NOMO-1 (cell line): ENCODE measurements around the gene HDAC9.

Experiments
- DNase-seq, 2 experiments: peaks; one replicate each; lab custom pipeline; 2025; ENCODE audit not compliant: unreplicated experiment in 2 of 2; lab: John Stamatoyannopoulos, UW

HDAC9 gene

DNA sequence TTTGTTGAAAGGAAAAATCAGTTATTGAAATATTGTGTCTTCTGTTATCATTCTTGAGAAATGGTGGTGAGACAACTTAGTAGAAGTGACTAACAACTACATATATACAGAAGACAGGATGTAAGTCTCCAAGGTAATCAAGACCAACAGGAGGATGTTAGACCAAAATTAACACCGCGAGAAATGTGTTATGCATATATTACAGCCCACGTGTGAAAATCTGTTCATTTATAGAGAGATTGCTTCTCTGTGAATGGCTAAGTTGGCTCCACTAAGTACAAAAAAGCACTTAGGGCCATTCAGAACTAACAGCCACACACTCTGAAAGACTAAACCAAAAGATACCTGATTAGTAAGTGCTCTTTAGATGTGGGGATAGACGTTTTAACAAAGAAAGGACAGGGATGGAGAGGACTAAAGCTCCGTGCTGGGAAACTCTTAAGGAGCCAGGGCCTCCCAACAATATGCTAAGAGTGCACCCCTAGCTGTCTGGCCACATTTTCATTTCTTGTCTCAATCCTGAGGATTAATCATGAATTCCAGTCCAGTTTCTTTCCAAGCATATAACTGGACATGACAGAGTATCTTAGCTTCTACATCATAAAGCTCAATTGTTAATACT lies 26.5 kb downstream of the HDAC9 start:
- no peak for DNase-seq

DNA sequence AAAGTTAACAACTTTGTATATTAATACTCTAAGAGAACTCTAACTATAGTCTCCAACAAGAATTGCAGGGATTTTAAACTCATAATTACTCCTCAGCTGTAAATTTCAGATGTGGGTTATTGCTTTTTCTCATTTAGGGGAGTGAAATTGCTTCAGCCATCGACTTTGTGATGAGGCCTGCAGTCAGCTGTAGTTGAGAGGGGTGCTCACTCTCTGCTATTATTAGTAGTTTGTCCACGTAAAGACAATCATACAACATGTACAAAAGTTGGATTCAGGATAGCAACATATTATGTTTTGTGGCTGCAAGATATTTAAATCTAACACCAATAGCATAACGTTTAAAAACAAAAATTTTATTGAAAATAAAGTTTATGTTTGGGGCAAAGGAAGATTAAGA lies 28.7 kb downstream of the HDAC9 start:
- DNase-seq: no peak

DNA sequence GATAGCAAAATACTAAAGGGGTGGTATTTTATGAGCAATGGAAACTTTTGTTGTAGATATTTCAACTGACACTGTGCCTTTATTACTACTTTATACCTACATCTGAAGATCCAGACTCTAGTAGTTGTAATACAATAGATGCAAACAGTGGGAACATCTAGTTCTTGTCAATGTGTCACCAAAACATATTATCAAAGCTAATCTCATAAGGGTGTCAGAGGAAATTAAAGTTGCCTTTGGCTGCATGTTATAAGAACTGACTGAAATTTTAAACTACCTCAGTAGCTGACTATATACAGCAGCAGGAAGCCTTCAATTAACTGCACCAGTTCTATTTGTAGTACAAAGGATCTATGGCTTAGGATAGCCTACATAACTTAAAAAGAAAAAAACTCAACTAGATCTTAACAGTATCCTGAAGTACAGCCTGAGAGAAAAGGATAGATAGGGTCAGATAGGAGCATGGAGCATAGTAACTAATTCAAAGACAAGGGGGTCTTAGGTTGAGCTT lies 30.9 kb downstream of the HDAC9 start:
- no peak for DNase-seq

DNA sequence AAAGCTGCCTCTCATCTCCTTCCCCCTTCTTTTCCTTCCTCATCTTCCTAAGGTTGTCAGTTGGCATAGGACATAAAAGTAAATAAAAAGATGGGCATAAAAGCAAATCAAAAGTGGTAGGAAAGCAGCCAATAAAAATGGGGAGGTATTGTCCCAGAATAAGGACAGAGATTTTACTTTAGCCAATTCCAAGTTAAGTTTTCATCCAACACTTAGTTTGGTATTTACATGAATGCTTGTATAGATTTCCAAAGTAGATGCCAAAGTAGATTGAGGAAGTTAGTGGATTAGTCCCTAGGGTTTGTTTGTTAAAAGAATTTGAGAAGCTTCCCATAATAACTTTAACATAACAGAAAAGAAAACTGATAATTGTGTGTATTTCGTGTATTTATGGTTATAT lies 33.7 kb downstream of the HDAC9 start:
- DNase-seq: no peak

- DNase-seq: no peak
These were observed 35.0 kb downstream of the HDAC9 start for GRCh38 chr7:18530224-18531179.

GRCh38 chr7:18531539-18531938 lies 36.0 kb downstream of the HDAC9 start:
- no peak for DNase-seq

DNA sequence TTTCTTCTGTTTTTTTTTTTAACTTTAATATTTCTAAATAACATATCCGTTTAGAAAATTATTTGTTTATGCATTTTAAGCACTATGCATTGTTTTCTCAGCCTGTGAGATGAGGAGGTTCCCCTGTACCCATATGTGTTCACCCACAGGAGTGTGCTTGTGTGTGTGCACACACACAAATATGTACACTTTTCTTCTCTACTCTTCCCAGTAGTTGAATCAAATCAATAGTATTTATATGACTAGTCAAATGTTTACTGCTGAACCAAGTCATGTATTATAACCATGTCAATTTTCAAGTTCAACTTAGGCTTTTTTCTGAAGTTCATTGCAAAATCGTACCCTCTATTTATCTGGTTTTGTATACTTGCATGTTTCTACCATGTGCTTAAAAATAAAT lies 37.3 kb downstream of the HDAC9 start:
- no peak for DNase-seq

- DNase-seq: no peak
These were observed 38.9 kb downstream of the HDAC9 start for GRCh38 chr7:18534481-18534880.

DNA sequence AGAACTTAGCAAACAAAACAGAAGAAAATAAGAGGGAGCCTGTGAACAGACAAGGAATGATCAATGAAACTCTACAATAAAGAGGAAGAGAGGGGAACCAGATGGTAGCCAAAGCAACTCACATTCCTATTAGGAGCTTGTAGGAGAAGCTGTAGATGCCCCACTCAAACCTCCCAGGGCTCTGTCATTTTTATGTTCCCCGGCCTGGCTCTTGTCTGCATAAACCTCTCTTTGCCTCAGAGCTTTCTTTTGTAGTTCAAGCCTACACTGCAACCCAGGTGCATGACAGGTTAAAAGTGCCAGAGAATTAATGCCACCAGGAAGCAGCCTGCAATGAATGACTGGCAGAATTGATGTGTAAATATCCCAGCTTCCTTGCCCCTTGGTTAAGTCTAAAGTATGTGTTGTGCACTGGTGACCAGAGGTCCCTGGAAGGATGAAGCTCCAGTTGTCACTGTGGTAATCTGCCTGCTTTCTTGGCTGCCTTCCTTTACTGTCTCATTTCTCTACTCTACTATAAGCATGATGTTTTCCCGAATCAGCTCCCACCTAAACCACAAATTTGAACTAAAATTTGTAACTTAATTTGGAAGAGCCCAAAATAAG lies 40.4 kb downstream of the HDAC9 start:
- DNase-seq: no peak

DNA sequence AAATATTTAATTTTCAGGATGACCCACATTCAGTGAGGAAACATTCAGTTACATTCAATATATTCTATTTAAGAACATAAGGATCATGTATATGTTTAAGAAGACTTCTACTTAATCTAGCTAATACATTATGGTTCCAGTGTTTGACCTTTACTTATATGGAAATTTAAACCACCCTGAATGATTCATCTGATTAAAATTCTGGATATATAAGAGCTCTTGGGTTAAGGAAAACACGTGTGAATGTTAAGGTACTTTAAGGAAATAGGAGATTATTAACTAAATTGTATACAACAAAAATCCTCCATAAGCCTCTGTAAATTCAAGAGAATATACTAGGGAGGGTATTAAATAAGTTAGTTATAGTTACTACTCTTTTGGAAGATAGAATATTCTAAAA lies 40.9 kb downstream of the HDAC9 start:
- no peak for DNase-seq

- no peak for DNase-seq
These were observed 43.2 kb downstream of the HDAC9 start for GRCh38 chr7:18538554-18539250.

DNA sequence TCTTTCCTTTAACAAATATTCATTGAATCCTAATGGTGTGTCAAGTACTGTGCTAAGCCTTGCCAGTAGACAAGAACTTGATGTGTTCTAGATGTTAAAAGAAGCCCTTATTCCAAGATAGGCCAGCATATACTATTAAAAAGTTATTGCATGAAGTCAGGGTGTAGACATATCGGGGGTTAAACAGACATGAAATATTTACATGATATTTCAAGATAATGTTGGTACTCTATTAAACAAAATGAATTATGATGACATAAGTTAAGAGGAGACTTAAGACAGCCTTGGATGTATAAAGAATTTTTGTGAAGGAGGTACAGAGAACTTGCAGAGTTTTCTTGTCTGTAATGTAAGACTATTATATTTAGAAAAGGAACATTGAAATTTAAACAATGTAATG lies 44.8 kb downstream of the HDAC9 start:
- no peak for DNase-seq

- DNase-seq: no peak
These were observed 45.8 kb downstream of the HDAC9 start for GRCh38 chr7:18541181-18541870.

DNA sequence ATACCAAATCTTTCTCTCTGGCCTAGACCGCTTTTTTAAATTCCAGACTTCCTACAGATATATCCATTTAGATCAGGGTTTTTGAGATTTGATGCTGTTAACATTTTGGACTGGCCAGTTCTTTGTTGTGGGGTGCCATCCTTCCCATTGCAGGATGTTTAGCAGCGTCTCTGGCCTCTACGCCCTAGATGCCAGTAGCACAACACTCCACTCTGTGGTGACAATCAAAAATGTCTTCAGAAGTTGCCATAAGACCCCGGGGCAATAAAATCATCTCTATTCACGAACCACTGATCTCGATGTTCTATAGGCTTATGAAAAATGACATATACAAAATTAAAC lies 46.3 kb downstream of the HDAC9 start:
- no peak for DNase-seq

GRCh38 chr7:18546576-18546975 lies 51.0 kb downstream of the HDAC9 start:
- no peak for DNase-seq

- no peak for DNase-seq
These were observed 52.1 kb downstream of the HDAC9 start for GRCh38 chr7:18547509-18548187.

- DNase-seq: no peak
These were observed 53.0 kb downstream of the HDAC9 start for GRCh38 chr7:18548534-18548933.

DNA sequence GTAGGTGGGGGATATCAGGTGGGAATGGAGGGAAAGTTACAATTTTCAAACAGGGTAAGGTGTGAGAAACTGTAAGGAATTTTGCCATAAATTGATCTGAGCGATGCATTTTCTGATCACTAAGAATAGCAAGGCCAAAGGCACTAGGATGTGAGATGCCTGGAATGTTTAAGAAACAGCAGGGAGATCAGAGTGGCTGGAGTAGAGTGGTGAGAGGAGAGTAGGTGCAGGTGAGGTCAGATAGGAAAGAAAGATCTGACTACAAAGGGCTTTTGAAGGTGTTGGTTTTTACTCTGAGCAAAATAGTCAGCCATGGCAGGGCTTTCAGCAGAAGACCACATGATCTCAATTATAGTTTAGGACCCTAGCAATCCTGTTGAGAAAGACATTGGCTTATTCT lies 55.0 kb downstream of the HDAC9 start:
- no peak for DNase-seq

GRCh38 chr7:18552316-18552916 lies 56.9 kb downstream of the HDAC9 start:
- peak; percentile 18 to 77 for DNase-seq
